Right lobe of liver (tissue), 6 donors: Measurements from ENCODE around the gene BEST1. TPM values are rescaled to one million over a fixed set of nuclear protein-coding genes. Genes with fewer than 3 reads are reported as not detected.
A peak's percentile ranks its signal among the peaks of the same experiment; 100 is the strongest.

Experiments used
- ATAC-seq, 4 donors: fragments of 200-7000 bp; cut with Tn5 transposase; one replicate each; pipeline ENCODE4 v1.9.1; 2020; ENCODE audit warnings: mild to moderate bottlenecking in 4 of 4, moderate library complexity in 4 of 4
- DNase-seq, 3 donors: peaks; one replicate each; pipeline ENCODE4 v3.0.0-alpha.2; 2020
- H3K27ac ChIP-seq, 3 donors: fragments of 200-600 bp; one replicate each; pipeline ENCODE4 v1.8.0; 2022
- H3K27me3 ChIP-seq, 2 donors: fragments of 200-600 bp; one replicate each; pipeline ENCODE4 v1.8.0; 2022
- H3K36me3 ChIP-seq, 4 donors: fragments of 200-600 bp; sonication (generic) in 1 of 4; one replicate each; pipeline versions ENCODE4 v1.5.1 to v1.8.0; 2017 to 2022; ENCODE audit warnings: control low read depth in 1 of 4
- H3K4me1 ChIP-seq, 4 donors: fragments of 200-600 bp; sonication (generic) in 1 of 4; one replicate each; pipeline versions ENCODE4 v1.5.1 to v1.8.0; 2017 to 2022; ENCODE audit warnings: control low read depth in 1 of 4
- H3K4me3 ChIP-seq, 3 donors: fragments of 200-600 bp; one replicate each; pipeline ENCODE4 v1.8.0; 2022
- H3K9me3 ChIP-seq, 4 donors: fragments of 200-600 bp; sonication (generic) in 1 of 4; one replicate each; pipeline versions ENCODE4 v1.5.1 to v1.8.0; 2017 to 2022; ENCODE audit warnings: control low read depth in 1 of 4
- CTCF ChIP-seq, 4 donors: fragments of 200-600 bp in 3 of 4; fragments of 450-650 bp in 1 of 4; IDR thresholded peaks; one replicate each; pipeline versions ENCODE4 v1.5.1 to v1.8.0; 2016 to 2022; ENCODE audit warnings: antibody characterized with exemption in 4 of 4, mild to moderate bottlenecking in 2 of 4
- POLR2A ChIP-seq: fragments of 450-650 bp; IDR thresholded peaks from one replicate; pipeline ENCODE4 v1.6.1; 2017; ENCODE audit warnings: antibody characterized with exemption, mild to moderate bottlenecking
- WGBS: methylation state at CpG from one replicate; pipeline ENCODE4 v1.1.6; 2018; ENCODE audit warnings: low coverage, low lambda C conversion rate; ENCODE audit not compliant: insufficient coverage; ENCODE audit errors: missing lambda C conversion rate; 5-methylcytosine and 5-hydroxymethylcytosine counted together
- intact Hi-C, 2 donors: fragments of 100-400 bp; cut with DNase I; formaldehyde crosslinking; loops; one replicate each; pipeline versions ENCODE4 v1.11.2 to v1.14.1; 2022
- total RNA-seq, 6 experiments: library from RNA; depleted of rRNA in 2 of 6; stranded (reverse); fragments of >200 nt in 2 of 6; fragmentation: NEBNext Ultra II Directional in 3 of 6; extraction: Animal tissue kit (Norgen Biotek cat#: 25700) in 3 of 6; gene quantifications; one replicate each; pipeline versions ENCODE4 v1.1.0 to v1.2.4, GENCODE V29; 2016 to 2023
- donor health status: DM: no; HTN: yes; CAD: no.
- donor health status: DM: no; HTN: no; CAD: no.
- donor health status: DM: no; HTN: no; CAD: no.
- donor health status: DM: no; HTN: yes; CAD: no.
- donor health status: DM: no; HTN: yes; CAD: no.

Gene BEST1
- total RNA-seq, 6 experiments from 2014 or later = 0.55 to 2.3 (median 0.91) TPM

- peak; percentile 70 to 83 (median 79) for ATAC-seq
- Histone ChIP-seq H3K27ac (peak overlapping the region in 1 of 3 donors; percentile 42), H3K27me3 (no peaks in the 10 kb centered on the region), H3K4me3 (no peak overlapping the region), H3K4me1 (peaks cover 0 to 63% (median 22%) of the 10 kb centered on the region in 4 donors), H3K36me3 (no peaks in the 10 kb centered on the region), H3K9me3 (no peaks in the 10 kb centered on the region)
- intact Hi-C loops = no loop called here
- TF ChIP-seq POLR2A (no peak), CTCF (IDR thresholded peaks at IDR 0.05) (no peak)
- DNase-seq = peak; percentile 74 to 89 (median 88)
- 78% methylated on average over 1 of the region's 1 CpG for WGBS
Measured at GRCh38 chr11:61983419-61983818, 33.3 kb downstream of the BEST1 start.

- no peaks in the 10 kb centered on the region for H3K9me3 ChIP-seq
- no peaks in the 10 kb centered on the region for H3K27me3 ChIP-seq
- no peak for TF ChIP-seq POLR2A
- TF ChIP-seq CTCF (IDR thresholded peaks at IDR 0.05) = no peak
- intact Hi-C loops = no loop called here
- no peak overlapping the region for H3K4me3 ChIP-seq
- no peaks in the 10 kb centered on the region for H3K36me3 ChIP-seq
- peaks cover 0 to 41% (median 12%) of the 10 kb centered on the region in 4 donors for H3K4me1 ChIP-seq
- ATAC-seq = peak in 1 of 4 donors; percentile 16
- WGBS = 38% methylated on average over 5 of the region's 5 CpGs
- H3K27ac ChIP-seq = no peak overlapping the region
- DNase-seq = no peak
Measured at GRCh38 chr11:61985869-61986268, 35.7 kb downstream of the BEST1 start.

- H3K4me1 ChIP-seq = peaks cover 0 to 5% (median 0%) of the 10 kb centered on the region in 4 donors
- H3K9me3 ChIP-seq = peaks cover 0 to 7% (median 0%) of the 10 kb centered on the region in 4 donors
- H3K4me3 ChIP-seq = no peak overlapping the region
- no peaks in the 10 kb centered on the region for H3K27me3 ChIP-seq
- TF ChIP-seq POLR2A (no peak), CTCF (IDR thresholded peaks at IDR 0.05) (no peak)
- H3K36me3 ChIP-seq = no peaks in the 10 kb centered on the region
- ATAC-seq = peak in 2 of 4 donors; percentile 36 to 39
- H3K27ac ChIP-seq = no peak overlapping the region
- no peak for DNase-seq
- intact Hi-C loops = no loop called here
- 34% methylated on average over 3 of the region's 3 CpGs for WGBS
Measured at GRCh38 chr11:61994981-61995380, 44.8 kb downstream of the BEST1 start.

- H3K4me1 ChIP-seq = peaks cover 0 to 23% (median 5%) of the 10 kb centered on the region in 4 donors
- ATAC-seq (no peak), DNase-seq (peak in 1 of 3 donors; percentile 31)
- no peaks in the 10 kb centered on the region for H3K27me3 ChIP-seq
- no peaks in the 10 kb centered on the region for H3K36me3 ChIP-seq
- peaks cover 0 to 7% (median 0%) of the 10 kb centered on the region in 4 donors for H3K9me3 ChIP-seq
- TF ChIP-seq CTCF (IDR thresholded peaks at IDR 0.05) (no peak), POLR2A (no peak)
- no peak overlapping the region for H3K27ac ChIP-seq
- H3K4me3 ChIP-seq = no peak overlapping the region
- WGBS = 89% methylated on average over 1 of the region's 4 CpGs
- intact Hi-C loops = no loop called here
Measured at GRCh38 chr11:61996933-61997332, 46.8 kb downstream of the BEST1 start.
